Pulmonary artery endothelial cell (primary cell): ENCODE measurements around the gene AKIP1. TPM values are rescaled to one million over a fixed set of nuclear protein-coding genes. Genes with fewer than 3 reads are reported as not detected.
"Not testable (repeated sequence)": the region's sequence is repeated elsewhere in the genome, so short reads cannot be mapped to it uniquely, and the experiment has no call there.

Experiments
- DNase-seq: peaks from one replicate; pipeline ENCODE4 v3.0.0-alpha.2; 2011; ENCODE audit warnings: low read depth, low spot score
- total RNA-seq: library from RNA; depleted of rRNA; stranded (reverse); fragments of >200 nt; gene quantifications from 2 replicates; pipeline ENCODE4 v1.2.3, GENCODE V29; 2014

AKIP1 gene
- total RNA-seq, 1 donor from 2014 or later = 20.4 TPM

DNA sequence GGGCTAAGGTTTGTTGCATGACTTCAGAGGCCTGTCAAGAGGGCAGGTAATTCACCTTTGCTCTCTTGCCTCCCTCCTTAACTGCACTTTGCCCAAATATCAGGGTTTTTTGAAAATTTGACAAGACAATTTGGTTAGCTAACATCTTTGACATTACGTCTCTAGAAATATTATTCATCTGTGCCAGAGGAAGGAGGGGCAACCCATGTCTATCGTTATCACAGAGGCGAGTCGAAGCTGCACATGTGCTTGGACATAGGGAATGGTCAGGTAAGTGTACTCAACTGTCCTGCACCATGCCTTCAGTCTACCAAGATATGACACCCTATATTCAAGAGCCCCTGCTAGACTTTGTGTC is 3.7 kb downstream of the AKIP1 start:
- no peak for DNase-seq

DNA sequence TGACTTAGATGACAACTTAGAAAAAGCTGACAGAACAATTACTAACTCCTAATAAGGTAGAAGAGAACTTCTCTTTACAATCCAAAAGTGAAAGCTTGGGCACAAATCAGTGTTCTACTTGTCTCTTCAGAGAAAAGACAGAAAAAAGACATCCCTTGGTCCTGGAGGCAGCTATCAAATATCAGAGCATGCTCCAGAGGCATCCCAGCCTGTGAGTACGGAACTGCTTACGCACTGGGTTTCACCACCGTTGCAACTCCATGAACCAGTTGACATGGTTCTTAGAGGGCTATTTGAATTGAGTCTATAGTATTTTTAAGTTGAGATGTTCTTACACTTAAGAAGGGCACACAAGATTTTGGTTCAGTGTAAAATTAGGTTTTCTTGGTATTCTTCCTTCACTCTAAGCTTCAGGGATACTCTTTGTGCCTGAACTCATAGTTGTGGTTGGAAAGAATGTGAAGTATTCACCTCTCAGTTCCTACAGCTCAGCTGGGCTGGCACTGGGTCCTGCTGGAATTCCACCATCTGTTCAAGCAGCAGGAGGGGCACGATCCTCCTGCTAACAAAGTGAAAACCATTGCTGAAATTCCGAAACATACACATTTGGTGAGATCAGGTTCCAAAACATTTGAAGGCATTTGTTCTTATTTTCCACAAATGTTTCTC is 6.3 kb downstream of the AKIP1 start:
- no peak for DNase-seq

DNA sequence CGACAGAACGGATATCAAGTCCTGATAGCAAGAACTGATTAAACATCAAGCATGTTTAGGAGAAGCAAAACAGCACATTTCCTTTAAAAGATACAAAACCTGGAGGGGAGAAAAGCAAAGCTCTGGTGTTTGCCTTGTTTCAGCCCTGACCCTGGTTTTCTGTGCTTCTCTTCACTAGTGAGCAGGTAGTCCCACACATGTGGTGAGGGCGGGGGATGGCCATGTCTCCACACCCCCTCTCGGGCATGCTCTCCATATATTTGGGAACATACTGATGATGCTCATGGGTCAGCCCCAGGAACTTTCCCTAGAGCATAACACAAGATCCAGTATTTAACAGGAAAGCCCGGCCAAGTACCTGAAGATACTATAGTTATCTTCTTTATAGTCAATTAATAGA is 11.7 kb downstream of the AKIP1 start:
- DNase-seq = no peak

DNA sequence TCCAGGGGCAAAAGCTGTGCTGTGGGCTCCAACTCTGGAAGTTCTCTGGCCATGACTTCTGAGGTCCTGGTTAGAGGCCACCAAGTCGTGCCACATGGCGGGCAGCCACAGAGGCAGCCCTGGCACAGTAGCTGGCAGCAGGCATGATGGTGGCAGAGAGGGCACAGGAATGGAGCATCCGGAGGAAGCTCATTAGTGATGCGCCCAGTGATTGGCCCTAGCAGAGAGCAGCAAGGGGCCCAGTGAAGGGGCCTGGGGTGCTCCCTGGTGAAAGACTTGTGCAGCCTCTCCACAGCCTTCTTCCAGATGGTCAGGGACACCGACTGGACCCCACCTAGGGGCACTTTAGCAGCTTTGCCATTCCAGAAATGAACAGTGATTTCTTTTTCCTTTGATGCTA is 14.7 kb downstream of the AKIP1 start:
- no peak for DNase-seq

DNA sequence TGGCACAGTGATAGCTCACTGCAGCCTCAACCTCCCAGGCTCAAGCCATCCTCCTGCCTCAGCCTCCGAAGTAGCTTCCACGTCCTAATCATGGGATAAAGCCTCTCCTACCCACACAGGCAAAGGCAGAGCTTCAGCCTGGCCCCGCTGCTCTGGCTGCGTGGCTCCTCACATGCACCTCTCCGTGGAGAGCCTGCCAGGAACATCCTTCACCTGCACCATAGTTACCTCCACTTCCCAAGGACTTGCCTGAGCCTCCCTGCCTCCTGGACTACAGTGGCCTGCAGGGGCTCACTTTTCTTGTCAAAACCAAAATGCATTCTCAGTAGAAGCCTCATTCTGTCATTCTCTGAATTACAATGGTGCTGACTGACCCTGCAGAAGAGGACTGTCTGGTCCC is 15.2 kb downstream of the AKIP1 start:
- no peak for DNase-seq

DNA sequence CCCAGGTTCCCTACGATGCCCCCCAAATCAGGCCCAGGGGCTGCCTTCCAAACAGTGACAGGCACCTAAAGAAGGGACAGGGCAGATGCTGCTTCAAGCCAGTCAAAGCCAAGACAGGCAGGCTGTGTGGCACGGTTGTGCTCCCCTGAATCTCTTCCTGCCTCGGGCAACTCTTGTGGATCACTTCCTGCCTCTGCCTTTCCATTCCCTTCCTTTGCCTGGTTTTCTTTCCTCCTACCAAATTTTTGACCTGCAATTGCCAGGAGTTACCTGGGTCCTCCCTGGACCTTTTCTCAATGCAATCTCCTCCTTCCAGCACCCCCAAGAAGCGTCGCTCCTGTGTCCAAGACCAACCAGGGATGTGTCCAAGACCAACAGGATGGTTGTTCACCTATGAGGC is 16.2 kb downstream of the AKIP1 start:
- DNase-seq = no peak

DNA sequence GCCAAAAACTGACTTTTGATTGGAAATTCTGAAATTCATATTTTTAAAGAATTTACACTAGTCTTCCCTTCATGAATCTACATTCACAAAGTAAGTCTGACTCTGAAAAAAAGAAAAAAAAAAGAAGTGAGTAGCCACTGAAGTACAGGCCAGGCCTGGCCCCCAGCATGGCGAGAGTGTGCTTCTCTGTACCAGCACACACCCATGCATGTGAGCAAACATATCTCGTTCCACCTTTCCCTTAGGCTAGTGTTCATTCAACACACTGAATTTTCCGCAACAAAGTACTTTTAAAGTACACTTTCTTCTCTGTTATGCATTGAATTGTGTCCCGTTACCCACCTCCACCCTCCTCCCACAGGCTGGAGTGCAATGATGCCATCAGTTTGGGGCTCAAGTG is 17.2 kb downstream of the AKIP1 start:
- no peak for DNase-seq

DNA sequence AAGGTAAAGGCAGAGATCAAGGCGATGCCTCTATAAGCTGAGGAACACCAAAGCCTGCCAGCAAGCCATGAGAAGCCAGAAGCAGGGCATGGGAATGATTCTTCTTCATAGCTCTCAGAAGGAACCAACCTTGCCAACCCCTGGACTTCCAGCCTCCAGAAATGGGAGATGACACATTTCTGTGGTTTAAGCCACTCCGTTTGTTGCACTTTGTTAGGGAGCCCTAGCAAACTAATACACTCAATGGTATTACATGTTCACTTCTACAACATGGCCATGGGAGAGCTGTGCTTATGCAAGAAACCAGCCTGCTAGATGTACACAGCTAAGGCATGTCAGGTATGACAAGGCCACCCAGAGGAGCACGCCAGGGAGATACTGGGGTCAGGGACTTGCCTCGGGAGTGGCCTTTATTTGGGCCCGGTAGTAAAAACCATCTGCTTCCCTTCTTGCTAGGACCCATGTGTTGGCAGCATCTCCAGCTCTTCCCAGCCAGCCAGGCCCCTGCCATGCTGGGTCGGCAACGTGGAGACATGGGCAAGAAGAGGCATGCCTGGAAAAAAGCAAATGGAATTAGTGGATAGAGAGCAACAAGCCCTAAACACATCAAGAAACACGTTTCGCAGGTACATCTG is 18.1 kb downstream of the AKIP1 start:
- DNase-seq = no peak

DNA sequence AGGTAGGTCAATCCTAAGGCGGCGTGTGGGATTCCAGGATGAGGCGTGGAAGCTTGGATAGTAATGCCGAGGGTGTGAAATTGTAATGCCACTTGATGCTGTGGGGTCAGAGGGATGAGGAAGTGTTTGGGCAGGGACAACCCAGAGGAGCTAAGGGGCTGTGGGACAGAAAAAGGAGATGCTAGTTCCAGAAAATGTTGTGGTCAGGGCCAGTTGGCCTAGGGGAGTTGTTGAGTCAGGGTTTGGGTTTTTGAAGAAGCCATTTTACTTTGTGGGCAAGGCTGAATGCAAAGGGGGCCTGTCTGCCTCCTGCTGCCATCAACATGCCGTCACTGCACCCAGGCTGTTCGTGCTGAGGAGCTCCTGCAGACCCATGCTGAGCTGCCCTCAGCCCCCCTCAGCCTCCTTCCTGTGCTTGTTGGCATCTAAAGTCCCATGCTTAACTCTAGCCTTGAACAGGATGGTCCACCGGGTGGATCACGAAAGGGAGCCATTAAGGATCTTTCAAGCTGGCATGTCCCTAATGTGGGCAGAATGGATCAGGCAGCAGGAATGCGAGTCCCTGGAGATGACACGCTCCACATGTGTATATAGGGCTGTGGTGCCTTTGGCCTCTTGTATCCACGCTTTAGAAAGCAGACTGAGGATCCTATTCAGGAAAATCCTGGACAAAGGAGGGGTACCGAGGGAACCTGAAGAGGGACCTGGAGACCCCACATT is 19.6 kb downstream of the AKIP1 start:
- DNase-seq = no peak

DNA sequence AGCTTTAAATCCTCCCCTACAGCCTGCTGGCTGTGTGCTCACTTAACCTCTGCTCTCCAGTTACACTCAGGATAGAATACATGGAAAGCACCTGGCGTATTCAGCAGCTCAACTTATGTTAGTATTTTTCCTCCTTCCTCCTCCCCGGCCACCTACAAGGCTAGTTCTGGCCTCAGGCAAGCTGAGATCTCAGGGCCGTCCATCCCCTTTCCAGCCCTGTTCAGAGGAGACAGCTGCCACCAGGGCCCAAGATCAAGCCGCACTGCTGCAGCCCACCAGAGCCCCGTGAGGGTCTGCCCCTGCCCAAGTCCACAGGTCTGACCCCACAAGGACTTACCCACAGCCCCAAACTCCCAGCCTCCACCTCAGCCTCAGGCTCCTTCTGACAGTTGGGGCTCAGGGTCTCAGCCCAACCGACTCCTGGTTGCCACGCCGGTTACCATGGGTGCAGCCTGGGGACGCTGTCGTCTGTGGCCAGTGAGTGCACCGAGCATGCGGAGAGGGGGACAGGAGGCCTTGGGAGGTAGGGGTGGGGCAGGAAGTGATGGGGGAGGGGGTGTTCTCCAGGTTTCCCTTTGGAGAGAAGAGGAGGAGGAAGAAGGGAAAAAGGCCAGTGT is 21.7 kb downstream of the AKIP1 start, which contains the start of gene C11orf16:
TSS of gene C11orf16 (minus strand) at position 384 of the 617 bp plus-strand sequence. CDS start 639 bp downstream, outside the sequence.
- DNase-seq = no peak

DNA sequence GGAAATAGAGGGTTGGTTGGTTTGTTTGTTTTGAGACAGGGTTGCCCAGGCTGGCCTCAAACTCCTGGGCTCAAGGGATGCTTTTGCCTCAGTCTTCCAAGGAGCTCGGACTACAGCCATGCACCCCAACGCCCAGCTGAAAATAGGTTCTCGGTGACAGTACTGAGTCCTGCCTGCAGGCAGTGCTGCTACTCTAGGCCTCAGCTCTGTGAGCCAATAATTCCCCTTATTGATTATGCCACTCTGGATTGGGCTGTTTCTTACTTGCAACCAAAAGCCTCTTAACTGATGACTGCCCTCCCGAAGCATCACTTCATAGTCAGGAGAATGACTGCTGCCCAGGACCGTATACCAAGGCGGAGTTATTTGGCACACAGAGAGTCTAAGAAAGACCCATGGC is 22.9 kb downstream of the AKIP1 start:
- DNase-seq = no peak

DNA sequence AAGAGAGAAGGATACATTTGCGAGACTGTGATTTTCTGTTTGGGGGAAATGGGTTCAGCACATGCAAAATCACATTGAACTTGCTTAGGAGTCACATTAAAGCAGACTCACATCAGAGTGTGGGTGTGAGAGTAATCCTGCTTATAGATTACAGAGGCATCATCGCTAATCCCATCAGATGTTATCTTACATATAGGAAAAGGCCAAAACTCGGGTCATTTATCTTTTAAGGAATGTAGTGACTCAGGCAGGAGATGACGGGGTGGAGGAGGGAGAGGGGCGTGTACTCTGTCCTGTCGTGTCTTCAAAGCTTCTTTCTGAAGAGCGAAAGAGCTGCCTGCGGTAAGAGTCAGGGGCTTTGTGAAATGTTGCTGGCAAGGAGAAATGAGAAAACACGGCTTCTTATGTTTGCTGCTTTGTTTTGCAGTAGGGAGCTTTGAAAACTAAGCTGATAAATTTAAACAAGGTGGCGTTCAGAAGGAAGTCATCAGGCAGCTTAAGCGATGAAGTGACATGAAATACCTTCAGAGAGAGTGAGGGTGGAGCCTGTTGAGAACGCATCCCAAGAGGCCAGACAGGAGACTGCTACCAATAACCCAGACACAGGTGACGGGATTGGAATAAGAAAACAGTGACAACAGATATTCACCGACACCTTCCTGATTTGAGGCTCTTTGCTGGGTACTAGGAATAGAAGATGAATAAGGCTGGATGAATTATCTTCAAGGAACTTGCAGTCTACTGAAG is 23.9 kb downstream of the AKIP1 start:
- no peak for DNase-seq

DNA sequence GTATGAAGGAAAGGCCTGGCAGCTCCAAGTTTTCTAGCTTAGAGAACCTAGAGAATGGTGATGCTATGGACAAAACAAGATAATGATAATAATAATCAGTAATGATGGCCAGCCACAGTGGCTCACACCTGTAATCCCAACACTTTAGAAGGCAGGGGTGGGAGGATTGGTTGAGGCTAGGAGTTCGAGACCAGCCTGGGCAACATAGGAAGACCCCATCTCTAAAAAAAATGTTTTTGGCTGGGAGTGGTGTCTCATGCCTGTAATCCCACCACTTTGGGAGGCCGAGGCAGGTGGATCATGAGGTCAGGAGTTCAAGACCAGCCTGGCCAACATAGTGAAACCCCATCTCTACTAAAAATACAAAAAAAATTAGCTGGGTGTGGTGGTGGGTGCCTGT is 24.8 kb downstream of the AKIP1 start:
- DNase-seq = not testable (repeated sequence)

DNA sequence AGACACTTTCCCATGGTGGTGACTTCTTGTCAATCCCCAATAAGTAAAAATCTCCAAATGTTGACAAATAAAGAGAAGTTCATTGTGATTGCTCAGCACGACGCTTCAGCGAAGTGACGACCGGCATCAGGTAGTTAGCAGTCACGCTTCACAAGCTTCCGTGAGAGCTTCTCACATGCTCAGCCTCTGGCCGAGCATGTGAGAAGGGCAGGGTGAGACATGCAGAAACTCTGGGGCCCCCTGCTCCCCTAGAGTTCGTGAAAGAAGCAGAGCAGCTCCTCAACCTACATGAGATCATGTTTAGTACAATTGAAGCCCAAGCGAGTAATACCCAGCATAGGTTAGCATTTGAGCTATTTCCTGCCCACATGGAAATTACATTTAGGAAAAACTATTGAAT is 26.2 kb downstream of the AKIP1 start:
- DNase-seq = no peak

DNA sequence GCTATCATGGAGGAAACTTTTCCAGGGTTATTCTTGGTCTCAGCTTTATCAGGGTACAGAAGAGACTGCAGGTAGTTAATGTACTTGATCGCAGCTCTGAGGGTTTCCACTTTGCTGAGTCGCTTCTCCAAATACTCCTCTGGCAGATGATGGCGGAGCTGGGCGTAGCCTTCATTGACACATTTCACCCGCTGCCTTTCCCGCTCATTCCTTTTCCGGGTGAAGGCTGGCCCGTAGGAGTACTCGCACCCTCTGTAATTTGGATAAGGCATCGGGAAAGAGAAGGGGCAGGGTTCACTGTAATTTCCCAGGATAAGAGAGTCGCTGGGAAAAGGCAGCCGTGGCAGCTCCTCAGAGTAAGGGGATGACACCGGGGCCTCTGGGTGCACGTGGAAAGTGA is 26.7 kb downstream of the AKIP1 start:
- DNase-seq = no peak

DNA sequence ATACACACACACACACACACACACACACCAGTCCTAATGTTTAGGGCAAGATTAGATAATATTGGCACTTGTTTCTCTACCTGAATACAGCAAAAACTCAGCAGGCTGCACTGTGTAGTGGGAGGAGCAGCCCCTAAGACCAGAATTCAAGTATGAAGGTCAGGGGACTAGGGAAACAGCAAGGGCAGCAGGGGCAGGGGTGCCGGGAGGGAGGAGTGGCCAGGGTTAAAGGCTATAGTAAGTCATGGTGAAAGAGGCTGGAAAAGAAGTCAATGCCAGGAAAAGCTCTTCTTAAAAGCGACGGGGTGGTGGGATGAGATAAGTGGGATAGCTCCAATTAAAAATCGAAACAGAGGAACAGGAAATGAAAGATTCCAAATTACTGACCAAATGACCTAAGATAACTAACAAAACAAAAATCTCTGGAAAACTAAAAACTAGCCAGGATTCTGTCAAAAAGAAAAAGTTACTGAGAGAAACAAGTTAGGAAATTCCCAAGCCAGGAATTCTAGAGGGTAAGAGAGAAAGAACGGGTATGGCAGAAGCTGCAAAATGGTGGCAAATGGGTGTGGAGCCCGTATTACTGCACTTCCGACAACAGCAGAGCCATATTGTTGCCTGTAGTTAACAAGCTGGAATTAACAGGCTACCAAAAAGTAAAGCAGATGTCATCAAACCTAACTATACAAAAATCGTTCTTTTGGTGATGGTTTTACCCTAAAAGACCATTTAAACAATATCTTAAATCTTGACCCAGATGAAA is 30.5 kb downstream of the AKIP1 start:
- no peak for DNase-seq

DNA sequence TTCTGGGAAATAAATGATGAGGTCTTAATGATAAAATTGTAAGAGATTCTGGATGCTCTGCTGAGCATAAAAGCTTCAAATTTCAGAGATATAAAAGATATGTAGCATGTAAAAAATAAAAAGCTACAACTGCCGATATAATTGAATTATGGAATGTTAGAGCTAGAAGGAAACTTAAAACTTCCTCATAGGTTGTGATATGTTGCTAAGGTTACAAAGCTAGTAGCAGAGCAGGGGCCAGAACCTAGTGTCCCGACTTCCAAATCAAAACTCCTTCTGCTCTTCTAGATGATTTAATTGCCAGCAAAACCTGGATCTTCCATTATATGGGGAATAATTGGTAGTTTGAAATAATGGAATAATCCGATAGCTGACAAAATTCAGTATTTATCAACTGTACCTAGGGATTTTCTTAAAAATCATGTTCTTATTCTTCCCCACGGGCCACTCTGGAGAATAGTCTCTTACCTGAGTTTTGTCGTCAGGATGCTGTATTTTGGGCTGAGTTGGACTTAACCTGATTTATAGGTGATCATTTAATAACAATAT is 31.6 kb downstream of the AKIP1 start, which contains the start of gene ASCL3:
TSS of gene ASCL3 (minus strand) at position 499 of the 549 bp plus-strand sequence. CDS start 4,855 bp downstream, outside the sequence.
- no peak for DNase-seq

DNA sequence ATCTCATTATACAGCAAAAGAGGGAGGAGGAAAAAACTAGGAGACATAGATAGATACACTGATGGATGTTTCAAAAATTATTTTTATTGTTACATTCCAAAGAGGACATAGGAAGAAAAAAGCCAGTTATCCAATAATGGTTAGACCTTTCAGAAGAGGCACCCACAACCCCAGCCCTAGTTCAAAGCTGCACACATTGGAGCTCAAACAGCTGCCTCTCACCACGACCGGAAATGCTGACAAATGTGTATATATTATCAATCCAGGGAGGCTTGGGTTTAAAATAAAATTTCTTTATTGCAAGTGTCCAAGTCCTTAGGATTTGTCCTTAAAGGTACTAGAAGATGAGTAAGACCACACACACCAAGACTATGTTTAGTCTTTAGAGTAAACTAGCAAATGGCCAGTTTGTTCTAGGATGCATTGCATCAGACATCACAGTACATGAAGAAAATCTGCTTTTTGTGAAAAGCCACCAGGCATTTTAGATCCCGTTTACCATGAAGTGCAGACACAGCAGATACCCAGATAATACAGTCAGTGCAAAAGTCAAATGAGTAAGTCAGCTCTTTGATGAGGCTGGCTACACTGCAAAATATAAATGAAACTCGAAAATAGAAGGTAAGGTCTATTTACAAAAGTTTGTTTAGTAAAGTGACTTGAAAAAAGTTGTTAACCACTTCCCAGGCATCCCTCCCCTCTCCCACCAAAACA is 36.4 kb downstream of the AKIP1 start:
- DNase-seq = no peak

DNA sequence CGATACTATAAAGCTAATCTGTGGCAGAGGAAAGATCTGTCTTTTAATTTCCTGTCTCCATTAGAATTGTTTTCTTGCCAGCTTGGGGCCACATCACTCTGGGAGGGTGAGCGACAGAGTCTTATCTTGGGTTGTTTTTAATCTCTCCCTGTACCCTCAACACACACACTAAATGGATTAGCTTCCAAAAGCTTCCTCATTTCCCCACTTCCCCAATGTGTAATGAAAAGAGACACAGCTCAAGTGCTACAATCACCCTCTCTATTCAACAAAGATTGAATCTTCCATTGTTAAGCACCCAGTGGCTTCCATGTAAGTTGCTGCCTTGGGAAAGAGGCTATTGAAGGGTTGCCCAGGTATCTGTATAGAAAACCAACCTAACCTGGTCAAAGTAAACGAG is 37.9 kb downstream of the AKIP1 start:
- DNase-seq = no peak

DNA sequence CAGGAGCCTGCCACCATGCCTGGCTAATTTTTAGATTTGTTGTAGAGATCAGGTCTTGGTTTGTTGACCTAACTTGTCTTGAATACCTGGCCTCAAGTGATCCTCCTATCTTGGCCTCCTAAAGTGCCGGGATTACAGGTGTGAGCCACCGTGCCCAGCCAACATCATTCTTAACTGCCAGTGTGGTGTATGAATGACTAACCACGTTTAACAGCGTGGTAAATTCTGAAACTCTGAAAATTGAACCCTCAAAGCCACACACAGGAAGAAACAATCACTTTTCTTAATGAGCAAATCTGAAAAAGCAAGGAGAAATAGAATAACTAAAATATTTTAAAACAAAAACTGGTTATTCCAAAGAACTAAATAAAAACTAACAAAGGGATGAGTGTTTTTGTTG is 45.9 kb downstream of the AKIP1 start:
- no peak for DNase-seq
